ENCODE data around the gene HEATR5B. TPM values are rescaled to one million over a fixed set of nuclear protein-coding genes. Genes with fewer than 3 reads are reported as not detected.
"Not testable (repeated sequence)": the region's sequence is repeated elsewhere in the genome, so short reads cannot be mapped to it uniquely, and the experiment has no call there.

Gene HEATR5B
- polyA plus RNA-seq, 5 donors: 18.3 to 33.1 (median 27.7) TPM

- DNase-seq: no peak
Measured at GRCh38 chr2:36988008-36988407, 96.2 kb downstream of the HEATR5B start.

DNA sequence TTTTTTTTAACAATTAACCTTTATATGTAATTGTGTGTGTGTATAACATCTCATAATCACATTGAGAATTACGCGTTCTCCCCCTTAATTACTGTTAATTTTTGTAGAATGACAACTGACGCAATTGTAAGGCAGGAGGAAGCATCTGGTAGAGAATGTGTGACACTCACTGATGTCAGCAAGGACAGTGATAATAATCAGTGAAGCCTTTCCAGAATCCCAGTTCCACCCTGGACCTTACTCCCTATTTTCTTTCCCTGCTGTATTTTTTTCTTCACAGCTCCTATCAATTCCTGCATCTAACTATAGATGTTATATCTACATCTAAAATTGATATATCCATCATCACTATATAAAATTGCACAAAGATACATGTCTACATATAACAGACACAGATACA, 101.7 kb downstream of the HEATR5B start:
- no peak for DNase-seq

DNA sequence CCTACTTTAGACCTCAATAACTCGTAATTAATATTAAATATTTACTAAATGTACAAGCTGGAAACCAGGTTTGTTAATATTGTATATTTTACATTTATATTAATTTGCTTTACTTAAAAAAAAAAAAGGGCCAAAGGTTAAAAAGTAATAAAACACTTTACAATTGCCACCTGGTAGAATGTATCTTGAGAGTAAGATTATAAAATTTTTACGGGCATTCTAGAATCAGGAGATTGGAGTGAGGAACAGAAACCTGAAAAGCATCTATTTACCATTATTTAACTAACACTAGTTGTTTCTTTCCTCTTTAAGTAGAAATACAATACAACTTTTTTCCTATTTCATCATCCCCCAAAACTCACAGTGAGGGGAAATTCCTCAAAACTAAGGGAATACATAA, 102.3 kb downstream of the HEATR5B start:
- DNase-seq: no peak

DNA sequence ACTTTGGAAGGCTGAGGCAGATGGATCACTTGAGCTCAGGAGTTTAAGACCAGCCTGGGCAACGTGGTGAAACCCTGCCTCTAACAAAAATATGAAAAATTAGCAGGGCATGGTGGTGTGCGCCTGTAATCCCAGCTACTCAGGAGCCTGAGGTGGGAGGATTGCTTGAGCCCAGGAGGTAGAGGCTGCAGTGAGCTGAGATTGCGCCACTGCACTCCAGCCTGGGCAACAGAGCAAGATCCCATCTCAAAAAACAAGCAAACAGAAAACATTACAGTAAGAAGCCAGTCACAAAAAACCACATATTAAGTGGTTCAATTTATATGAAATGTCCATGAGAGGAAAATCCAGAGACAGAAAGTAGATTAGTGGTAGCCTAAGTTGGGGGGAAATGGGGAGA, 105.2 kb downstream of the HEATR5B start:
- DNase-seq: not testable (repeated sequence)

GRCh38 chr2:36976065-36976464, 108.1 kb downstream of the HEATR5B start:
- DNase-seq: no peak

GRCh38 chr2:36975306-36975705, 108.9 kb downstream of the HEATR5B start:
- no peak for DNase-seq

DNA sequence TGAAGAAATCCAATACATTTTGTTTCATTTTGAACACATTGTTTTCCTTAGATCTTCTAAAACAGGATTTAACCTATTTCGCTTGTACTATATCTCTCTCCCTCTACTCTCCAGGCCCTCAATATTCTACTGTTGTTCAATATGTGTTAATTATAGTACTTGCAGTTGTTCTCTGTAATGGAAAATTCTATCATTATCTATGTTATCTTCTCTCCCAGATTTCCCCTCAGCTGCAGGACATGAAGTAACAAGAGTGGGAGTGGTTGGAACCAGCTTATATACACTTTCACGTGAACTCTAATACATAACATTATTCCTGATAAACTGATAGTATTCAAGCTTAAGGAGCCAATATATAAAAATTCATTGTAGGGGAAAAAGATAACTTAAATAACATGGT, 110.9 kb downstream of the HEATR5B start:
- DNase-seq: no peak

- no peak for DNase-seq
Measured at GRCh38 chr2:36971990-36972389, 112.2 kb downstream of the HEATR5B start.

GRCh38 chr2:36967236-36967876, 116.8 kb downstream of the HEATR5B start:
- DNase-seq: no peak

- DNase-seq: peak; percentile 95 to 97
Measured at GRCh38 chr2:36966370-36967235, 117.6 kb downstream of the HEATR5B start, which contains the start of gene STRN. Gene STRN, minus strand, starts transcription at chr2:36966536. Its CDS starts 73 bp downstream, at chr2:36966463.

GRCh38 chr2:36965751-36966369, 118.3 kb downstream of the HEATR5B start:
- DNase-seq: peak; percentile 48

- no peak for DNase-seq
Measured at GRCh38 chr2:36965206-36965605, 119.0 kb downstream of the HEATR5B start.

DNA sequence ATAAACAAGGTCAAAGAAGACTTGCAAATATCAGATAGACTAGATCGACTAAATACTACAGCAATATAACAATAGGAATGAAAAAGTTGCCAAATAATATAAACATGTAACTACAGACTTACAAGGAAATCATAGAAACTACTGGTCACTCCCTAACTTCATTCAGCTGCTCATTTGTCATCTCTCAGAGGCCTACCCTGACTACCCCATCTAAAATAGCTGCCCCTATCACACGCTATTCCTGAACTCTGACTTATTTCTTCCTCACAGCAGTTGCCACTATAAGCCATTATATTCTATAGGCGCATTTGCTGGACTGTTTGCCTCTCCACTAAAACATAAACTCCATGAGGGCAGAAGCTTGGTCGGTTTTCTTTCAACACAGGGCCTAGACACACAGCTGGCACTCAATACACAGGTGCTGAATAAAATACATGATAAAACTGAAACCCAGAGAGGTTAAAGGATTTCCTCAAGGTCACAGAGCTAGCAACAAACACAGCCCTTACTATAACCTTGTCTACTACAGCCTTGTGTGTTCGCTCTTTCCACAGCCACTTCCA, 119.6 kb downstream of the HEATR5B start:
- no peak for DNase-seq

DNA sequence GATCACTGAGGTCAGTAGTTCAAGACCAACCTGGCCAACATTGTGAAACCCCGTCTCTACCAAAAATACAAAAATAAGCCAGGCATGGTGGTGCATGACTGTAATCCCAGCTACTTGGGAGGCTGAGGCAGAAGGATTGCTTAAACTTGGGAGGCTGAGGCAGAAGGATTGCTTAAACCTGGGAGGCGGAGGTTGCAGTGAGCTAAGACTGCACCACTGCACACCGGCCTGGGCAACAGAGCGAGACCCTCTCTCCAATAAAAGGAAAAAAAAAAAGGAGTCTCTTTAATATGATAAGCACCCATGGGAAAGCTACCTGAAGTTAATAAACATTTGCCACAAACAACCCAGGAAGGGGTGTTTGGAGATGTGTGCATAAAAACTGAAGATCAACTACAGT, 120.4 kb downstream of the HEATR5B start:
- DNase-seq: no peak

DNA sequence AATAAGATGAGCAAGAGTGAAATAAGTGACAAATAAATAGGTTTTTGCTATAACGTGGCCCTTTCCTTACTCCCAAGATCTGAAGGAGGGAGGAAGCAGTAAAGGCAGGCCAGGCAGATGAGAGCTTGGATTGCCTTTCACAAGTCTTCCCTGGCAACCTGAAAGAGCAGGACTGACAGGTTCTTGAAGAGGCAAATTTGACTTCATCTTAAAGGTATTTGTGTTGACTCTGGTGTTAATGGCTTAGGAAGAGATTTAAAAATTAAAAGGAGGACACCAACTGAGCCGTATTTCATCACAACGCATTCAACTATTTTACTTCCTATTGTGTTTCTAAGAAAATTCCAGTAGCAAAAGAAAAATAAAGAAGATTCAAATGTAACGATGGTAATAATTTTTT, 121.1 kb downstream of the HEATR5B start:
- DNase-seq: no peak

GRCh38 chr2:36960773-36961172, 123.4 kb downstream of the HEATR5B start:
- no peak for DNase-seq

- DNase-seq: no peak
Measured at GRCh38 chr2:36960005-36960675, 124.0 kb downstream of the HEATR5B start.

GRCh38 chr2:36954977-36955607, 129.1 kb downstream of the HEATR5B start:
- DNase-seq: no peak

GRCh38 chr2:36952748-36953197, 131.4 kb downstream of the HEATR5B start:
- no peak for DNase-seq

DNA sequence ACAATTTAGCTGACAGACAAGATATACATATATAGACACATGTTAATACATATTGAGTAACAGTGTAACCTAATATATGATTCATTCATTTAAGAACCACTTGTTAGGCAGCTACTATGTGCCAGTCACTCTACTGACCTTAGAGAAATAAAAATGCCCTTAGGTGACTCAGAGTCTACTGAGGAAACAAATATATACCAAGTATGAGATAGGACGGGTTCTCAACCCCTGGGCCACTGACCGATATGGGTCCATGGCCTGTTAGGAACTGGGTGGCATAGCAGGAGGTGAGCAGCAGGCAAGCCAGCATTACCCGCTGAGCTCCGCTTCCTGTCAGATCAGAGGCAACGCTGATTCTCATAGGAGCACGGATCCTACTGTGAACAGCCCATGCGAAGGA, 132.6 kb downstream of the HEATR5B start:
- DNase-seq: no peak

DNA sequence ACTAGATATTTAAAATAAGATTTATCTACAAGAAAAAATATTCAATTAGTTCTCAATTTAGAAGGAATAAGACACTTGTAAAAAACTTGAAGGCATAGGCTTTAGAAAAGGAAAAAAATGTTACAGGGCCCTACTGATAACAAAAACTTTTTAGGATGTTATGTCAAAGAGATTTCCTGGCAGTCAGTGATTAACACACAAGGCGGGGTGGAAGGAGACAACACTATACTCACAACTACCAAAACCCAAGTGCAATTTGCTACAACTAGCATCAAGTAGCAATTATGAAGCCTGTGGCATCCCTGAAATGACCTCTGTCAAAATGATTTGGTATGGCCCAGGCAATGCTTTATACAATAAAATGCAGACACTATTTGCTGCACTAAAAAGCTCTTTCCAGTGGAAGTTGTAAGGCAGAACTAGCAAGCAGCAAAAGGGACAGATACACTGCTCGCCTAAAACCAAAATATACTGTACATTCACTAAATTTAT, 133.1 kb downstream of the HEATR5B start:
- DNase-seq: no peak
